GM12864 (cell line): Measurements from ENCODE around the gene SMIM1.

Experiments
- DNase-seq: peaks from one replicate; pipeline ENCODE4 v3.0.0-alpha.2; 2011; ENCODE audit warnings: low read depth
- H3K4me3 ChIP-seq: 2 replicates; pipeline ENCODE4 v1.5.1; 2011; ENCODE audit warnings: mild to moderate bottlenecking, low read depth, low read length, control low read depth
- TF ChIP-seq, protein P1 (sequence below): IDR thresholded peaks from 2 replicates; pipeline ENCODE4 v1.5.1; 2011; ENCODE audit warnings: low read depth, mild to moderate bottlenecking, moderate library complexity, low read length, control low read depth, inconsistent platforms; ENCODE audit errors: missing control alignments

Gene SMIM1

GRCh38 chr1:3788756-3789420 lies 16.3 kb downstream of the SMIM1 start:
- no peak for DNase-seq
- TF ChIP-seq, protein P1, sequence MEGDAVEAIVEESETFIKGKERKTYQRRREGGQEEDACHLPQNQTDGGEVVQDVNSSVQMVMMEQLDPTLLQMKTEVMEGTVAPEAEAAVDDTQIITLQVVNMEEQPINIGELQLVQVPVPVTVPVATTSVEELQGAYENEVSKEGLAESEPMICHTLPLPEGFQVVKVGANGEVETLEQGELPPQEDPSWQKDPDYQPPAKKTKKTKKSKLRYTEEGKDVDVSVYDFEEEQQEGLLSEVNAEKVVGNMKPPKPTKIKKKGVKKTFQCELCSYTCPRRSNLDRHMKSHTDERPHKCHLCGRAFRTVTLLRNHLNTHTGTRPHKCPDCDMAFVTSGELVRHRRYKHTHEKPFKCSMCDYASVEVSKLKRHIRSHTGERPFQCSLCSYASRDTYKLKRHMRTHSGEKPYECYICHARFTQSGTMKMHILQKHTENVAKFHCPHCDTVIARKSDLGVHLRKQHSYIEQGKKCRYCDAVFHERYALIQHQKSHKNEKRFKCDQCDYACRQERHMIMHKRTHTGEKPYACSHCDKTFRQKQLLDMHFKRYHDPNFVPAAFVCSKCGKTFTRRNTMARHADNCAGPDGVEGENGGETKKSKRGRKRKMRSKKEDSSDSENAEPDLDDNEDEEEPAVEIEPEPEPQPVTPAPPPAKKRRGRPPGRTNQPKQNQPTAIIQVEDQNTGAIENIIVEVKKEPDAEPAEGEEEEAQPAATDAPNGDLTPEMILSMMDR = no peak
- H3K4me3 ChIP-seq = no peak overlapping the region

DNA sequence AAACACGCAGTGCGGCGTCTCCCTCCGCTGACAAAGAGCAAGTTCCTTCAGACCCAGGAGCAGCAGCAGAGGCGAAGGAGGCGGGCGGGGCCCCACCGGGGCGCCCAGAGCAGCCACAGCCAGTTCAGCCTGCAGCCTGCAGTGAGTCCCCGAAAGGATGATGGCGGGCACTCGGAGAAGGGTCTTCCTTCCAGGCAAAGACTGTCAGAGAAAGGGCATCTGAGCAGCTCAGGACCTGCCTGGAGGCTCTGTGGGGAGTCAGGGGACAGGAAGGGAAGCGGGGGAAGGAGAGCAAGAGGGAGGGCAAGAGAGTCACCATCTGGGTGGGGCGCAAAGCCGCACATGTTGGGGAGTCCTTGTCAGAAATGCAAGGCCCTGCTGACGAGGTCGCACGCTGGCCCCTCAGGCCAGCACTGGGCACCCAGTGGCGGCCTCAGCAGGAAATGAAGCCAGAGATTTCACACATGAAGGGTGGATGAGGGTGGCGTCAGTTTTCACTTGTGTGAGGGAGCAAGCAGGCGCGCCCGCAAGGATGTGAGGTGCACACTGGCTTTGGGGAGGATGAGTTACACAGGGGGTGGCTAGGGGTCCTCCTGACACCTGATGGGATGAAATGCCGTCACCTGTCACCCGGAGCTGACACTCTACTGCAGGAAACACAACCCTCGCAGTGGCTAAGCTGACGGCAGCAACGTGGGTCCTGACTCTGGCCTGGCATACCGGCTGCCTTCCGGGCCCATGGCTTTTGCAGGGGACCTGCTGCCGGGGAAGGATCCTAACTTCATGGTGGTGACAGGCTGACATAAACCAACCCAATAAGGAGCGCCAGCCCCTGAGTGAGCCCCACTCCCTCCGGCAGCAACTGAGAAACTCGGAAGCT lies 17.1 kb downstream of the SMIM1 start:
- TF ChIP-seq, protein P1 = no peak
- no peak overlapping the region for H3K4me3 ChIP-seq
- DNase-seq = no peak

- TF ChIP-seq, protein P1 = no peak
- no peak overlapping the region for H3K4me3 ChIP-seq
- DNase-seq = no peak
Observed at GRCh38 chr1:3790500-3790923, 18.0 kb downstream of the SMIM1 start.

DNA sequence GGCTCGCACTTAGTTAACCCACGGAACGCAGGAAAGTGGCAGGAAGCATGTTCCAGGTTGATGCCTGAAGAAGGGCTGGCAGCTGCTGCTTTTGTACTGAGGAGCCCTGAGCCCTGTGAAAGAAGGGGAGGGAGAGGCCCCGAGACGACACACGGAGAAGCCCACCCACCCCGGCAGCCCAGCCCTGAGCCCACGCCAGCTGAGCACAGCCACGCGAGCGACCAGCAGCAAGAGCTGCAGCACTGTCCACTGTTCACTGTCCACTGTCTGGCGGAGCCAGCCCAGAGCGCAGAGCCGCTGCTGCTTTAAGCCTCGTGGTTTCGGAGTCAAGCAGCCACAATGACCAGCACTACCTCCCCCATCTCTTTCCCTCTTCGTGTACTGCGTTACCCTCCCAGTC lies 18.4 kb downstream of the SMIM1 start:
- TF ChIP-seq, protein P1 = no peak
- H3K4me3 ChIP-seq = no peak overlapping the region
- no peak for DNase-seq

DNA sequence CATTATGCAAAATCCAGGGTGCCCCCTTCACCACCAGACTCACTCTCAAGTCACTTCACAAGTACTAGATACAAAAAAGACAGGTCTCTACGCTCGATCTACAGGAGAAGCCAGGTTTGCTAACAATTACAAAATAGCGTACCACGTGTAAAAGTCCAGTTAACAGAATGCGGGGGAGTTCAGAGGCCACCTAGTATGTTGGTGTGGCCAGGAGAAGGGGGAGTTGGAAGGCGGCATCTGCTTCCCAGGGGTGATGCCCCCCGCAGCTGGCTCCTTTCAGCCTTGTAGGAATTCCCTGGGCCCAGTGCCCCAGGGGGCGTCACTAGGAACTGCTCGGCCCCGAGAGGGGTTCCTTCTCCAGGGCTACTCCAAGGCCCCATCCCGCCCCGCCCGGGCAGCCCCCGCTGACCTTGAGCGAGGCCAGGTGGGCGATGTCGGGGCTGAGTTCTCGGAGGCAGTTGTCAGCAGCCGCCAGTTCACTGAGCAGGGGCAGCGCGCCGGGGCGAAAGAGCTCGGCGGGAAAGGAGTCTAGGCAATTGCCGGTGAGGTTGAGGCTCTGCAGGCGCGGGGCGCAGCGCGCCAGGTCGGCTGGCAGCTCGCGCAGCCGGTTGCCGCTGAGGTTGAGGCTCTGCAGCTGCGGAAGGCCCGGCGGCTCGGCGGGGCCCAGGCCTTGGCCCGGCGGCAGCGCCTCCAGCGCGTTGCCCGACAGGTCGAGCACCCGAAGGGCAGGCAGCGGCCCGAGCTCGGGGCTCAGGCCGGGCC lies 23.1 kb downstream of the SMIM1 start:
- TF ChIP-seq, protein P1 = no peak
- DNase-seq = no peak
- peak overlapping the region; percentile 99 for H3K4me3 ChIP-seq

- peak within 1 kb of the TSS; percentile 99 for H3K4me3 ChIP-seq
- TF ChIP-seq, protein P1 = no peak
- DNase-seq = peak; percentile 74
Observed at GRCh38 chr1:3796215-3797061, 23.9 kb downstream of the SMIM1 start, which contains the start of gene LRRC47. Gene LRRC47, minus strand, starts transcription at chr1:3796498. Its CDS starts 22 bp downstream, at chr1:3796476.
